GM23338 (cell line): ENCODE data around the gene TRIM42.

Experiments used
- CREB1 ChIP-seq: fragments of 250-450 bp; sonication (Bioruptor Pico); IDR thresholded peaks from 2 replicates; pipeline ENCODE4 v1.5.0; 2020; ENCODE audit warnings: low read depth, mild to moderate bottlenecking, moderate library complexity
- CTCF ChIP-seq, 2 experiments: fragments of 200-600 bp in 1 of 2; sonication (generic) in 1 of 2; conservative IDR thresholded peaks; 2 replicates each; pipeline versions ENCODE4 v1.5.1 to v1.6.1; 2016 to 2017; ENCODE audit warnings: antibody characterized with exemption in 2 of 2, low read depth in 2 of 2, mild to moderate bottlenecking in 2 of 2, moderate library complexity in 1 of 2
- ETS1 ChIP-seq: IDR thresholded peaks from 2 replicates; pipeline ENCODE4 v1.6.1; 2016; ENCODE audit warnings: antibody characterized with exemption
- EZH2 ChIP-seq: fragments of 200-600 bp; sonication (generic); IDR thresholded peaks from one replicate; pipeline ENCODE4 v1.8.0; 2017; ENCODE audit warnings: antibody characterized with exemption, mild to moderate bottlenecking, low read depth; ENCODE audit not compliant: unreplicated experiment
- EZH2phosphoT487 ChIP-seq: fragments of 200-600 bp; sonication (generic); IDR thresholded peaks from one replicate; pipeline ENCODE4 v1.8.1; 2018; ENCODE audit warnings: antibody characterized with exemption; ENCODE audit not compliant: unreplicated experiment
- JUNB ChIP-seq: IDR thresholded peaks from one replicate; pipeline ENCODE4 v1.6.1; 2016; ENCODE audit warnings: antibody characterized with exemption; ENCODE audit not compliant: unreplicated experiment
- POLR2AphosphoS5 ChIP-seq: IDR thresholded peaks from 2 replicates; pipeline ENCODE4 v1.6.1; 2016; ENCODE audit warnings: antibody characterized with exemption, low read depth
- REST ChIP-seq: IDR thresholded peaks from one replicate; pipeline ENCODE4 v1.6.1; 2018; ENCODE audit warnings: antibody characterized with exemption; ENCODE audit not compliant: unreplicated experiment
- ZNF114 ChIP-seq: fragments of 250-450 bp; sonication (Bioruptor Pico); IDR thresholded peaks from 2 replicates; pipeline ENCODE4 v1.5.0; 2020; ENCODE audit warnings: mild to moderate bottlenecking, moderate library complexity
- ZNF331 ChIP-seq: fragments of 250-450 bp; sonication (Bioruptor Pico); IDR thresholded peaks from 2 replicates; pipeline ENCODE4 v1.5.0; 2020; ENCODE audit warnings: low read depth, mild to moderate bottlenecking, moderate library complexity
- ZNF462 ChIP-seq: fragments of 250-450 bp; sonication (Bioruptor Pico); IDR thresholded peaks from 2 replicates; pipeline ENCODE4 v1.5.0; 2020; ENCODE audit warnings: mild to moderate bottlenecking, moderate library complexity

GRCh38 chr3:140727886-140728285 lies 50.0 kb downstream of the TRIM42 start:
- no peak for TF ChIP-seq POLR2AphosphoS5
- TF ChIP-seq CREB1 (CRISPR knock-in tag), result no peak
- TF ChIP-seq CTCF (conservative IDR thresholded peaks at IDR 0.05; ENCODE audit: low read depth in 2 of 2), result no peak
- TF ChIP-seq REST, result no peak
- no peak for TF ChIP-seq EZH2
- no peak for TF ChIP-seq JUNB
- TF ChIP-seq ZNF331 (CRISPR knock-in tag), result no peak
- no peak for TF ChIP-seq ETS1
- no peak for TF ChIP-seq EZH2phosphoT487
- TF ChIP-seq ZNF462, result no peak
- no peak for TF ChIP-seq ZNF114 (CRISPR knock-in tag)
